ENCODE measurements around the gene KRTAP3-3.

DNA sequence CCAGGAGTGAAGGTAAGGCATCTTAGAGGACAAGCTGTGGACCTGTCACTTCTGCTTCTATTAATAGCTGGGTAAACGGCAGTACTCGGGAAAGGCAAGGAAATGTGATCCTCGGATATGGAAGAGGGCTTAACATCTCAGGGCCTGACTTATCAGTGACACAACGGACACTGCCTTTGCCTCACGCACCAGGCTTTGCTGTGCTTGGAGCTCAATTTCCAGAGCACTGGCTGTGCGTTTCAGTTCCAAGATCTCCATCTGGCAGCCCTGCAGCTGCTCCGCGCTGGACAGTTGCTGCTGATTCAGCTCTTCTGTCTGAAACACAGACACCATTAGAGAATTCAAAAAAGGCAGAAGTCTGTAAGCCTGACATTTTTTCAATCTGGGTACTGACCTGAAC, 13.4 kb downstream of the KRTAP3-3 start:
- TF ChIP-seq GATA3 (IDR thresholded peaks at IDR 0.05; ENCODE audit: low read depth, low read length) (no peak), GATA2 (IDR thresholded peaks at IDR 0.05; ENCODE audit: low read depth, low read length) (no peak)
